Measurements from ENCODE around the gene WDR18.
"Not testable (repeated sequence)": the region's sequence is repeated elsewhere in the genome, so short reads cannot be mapped to it uniquely, and the experiment has no call there.

The WDR18 gene

GRCh38 chr19:952049-952679, 32.0 kb upstream of the WDR18 start:
- DNase-seq = no peak

DNA sequence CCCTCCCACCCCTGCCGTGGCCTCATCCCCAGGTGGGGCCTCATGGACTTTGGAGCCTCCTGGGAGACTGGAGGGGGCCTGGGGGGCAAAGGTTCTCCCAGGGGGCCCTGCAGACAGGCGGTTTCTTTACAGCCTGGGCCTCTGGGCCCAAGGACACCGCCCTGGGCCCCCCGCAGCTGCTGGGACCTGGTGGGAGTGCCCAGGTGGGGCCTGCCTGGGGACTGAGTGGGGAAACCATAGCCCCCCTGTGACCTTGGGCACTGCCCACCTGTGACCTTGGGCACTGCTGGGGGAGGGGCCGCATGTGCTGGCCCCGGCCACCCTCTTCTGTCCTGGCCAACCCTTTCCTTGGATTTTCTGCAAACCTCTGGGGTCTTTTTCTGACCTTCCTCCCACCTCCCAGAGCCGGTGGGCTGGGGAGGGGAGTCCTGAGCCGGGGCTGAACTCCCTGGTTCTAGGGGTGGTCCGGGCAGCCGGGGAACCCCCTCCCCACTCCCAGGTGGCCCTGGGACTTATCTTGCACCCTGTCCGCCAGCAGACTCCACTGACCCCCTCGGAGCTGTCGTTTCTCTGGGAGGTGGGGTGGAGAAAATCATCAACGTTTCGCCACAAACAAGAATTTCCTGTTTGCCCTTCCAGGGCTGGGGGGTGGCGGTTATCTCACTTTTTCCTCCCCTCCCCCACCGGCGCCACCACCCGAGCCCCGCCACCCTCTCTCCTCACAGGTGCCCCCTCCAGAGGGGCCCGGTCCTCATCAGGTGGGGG, 31.3 kb upstream of the WDR18 start:
- DNase-seq = no peak

DNA sequence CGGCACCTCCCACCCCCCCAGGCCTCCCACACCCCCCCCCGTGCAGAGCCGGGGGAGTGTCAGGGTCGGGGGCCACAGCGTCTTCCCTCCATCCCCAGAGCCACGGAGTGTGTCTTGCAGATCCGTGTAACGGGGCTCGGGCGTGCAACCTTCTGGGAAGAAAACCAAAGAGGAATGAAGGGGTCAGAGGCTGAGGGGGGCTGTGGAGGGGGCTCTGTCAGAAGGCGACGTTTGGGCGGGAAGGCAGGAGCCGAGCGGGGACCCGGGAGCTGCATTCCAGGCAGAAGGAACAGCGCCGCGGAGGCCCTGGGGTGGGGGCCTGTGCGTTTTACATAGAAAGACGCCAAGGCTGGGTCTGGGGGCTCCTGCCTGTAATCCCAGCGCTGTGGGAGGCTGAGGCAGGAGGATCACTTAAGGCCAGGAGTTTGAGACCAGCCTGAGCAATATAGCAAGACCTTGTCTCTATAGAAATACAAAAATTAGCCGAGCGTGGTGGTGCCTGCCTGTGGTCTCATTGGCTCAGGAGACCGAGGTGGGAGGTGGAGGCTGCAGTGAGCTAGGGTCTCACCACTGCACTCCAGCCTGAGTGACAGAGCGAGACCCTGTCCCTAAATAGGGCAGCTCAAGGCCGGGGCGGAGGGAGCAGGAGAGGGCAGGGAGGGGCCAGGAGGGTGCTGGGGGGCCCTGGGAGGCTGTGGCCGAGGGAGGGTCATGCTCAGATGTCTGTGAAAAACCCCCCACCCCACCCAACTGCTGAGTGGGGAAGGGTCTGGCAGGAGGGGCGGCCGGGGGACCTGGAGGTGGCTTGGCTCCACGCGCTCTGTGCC, 30.5 kb upstream of the WDR18 start:
- no peak for DNase-seq

DNA sequence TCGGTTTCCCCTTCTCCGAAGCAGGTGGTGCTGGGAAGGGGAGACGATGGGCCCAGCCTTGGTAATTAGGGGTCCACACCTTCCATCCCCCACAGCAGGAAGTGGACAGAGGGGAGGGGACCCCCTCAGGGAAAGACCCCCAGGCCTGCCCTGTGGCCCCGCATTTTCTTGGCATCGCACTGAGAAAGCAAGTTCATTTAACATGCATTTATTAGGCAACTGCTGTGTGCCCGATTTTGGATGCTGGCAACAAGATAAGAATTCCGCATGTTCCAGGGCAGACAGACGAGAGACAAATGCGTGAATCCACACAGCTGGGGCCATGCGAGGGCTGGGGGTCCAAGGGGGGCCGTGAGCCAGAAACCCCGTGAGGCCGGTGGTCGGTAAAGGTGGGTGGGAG, 29.9 kb upstream of the WDR18 start:
- no peak for DNase-seq

DNA sequence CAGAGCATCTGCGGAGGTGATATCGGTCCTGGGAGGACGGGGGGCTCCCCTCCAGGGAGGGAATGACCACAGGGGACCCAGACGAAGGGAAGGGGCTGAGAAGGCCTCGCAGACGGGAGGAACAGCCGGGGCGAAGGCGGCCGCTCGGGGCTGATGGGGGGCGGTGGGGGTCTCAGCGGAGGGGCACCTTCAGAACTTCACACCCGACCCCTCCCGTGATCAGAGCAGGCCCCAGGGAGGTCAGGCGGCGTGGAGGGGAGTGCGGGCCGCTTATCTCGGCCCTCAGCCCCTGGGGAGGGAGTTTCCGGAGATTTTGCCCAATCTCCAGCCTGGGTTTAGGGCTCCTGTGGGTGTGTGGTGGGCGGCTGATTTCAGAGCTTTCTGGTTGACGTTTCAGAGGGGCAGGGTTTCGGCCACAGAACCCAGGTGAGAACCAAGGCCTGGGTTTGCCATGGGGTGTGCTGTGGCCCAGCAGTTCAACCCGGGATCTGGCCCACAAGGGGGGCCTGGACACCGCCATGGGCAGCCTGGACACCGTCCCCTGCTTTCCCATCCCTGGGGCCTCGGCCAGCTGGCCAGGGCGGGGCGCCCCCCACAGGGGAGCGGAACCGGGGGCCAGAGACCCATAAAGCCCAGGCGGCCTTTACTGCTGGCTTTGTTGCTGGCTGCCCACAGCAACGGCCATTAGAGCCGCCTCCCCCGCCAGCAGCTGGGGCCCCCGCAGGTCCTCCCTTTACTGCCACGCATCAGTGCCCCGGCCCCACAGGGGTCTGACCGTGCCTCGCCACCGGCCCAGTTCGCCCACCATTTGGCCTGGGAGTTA, 29.3 kb upstream of the WDR18 start:
- DNase-seq = no peak

DNA sequence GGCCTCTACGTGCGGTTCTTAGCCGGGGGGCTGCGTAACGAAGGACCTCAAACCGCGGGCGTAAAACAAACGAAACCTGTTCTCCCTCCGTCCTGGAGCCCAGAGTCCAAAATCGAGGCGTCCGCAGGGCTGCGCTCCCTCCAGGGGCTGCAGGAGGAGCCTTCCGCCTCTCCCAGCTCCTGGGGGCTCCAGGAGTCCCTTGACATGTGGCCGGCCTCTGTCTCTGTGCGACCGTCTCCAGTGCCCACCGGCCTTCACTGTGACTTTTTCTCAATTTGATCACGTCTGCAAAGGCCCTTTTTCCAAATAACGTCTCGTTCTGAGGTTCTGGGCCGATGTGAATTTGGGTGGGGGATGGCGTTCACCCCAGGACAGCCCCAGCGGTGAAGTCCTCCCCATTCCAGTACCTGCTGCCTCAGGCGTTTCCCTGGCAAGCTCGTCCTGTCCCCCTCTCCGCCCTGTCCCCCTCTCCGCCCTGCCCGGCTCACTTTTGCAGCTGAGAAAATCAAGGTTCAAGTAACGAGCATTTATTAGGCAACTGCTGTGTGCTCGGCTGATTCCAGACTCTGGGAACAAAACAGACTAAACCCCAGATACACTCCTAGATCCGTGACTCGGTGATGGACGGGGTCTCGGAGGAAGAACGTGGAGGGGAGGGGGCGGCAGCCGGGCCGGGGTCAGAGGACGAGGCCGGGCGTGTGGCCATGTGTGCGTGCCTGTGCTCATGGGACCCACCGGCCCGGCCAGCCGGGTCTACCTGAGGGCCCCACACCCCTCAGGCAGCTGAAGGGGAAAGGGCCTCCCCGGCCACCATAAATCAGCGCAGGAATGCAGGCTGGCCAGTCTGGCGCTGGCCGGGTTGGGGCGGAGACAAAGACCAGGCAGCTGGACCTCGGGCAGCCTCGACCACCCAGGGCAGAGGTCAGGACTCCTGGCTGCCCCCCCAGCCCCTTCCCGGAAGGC, 28.1 kb upstream of the WDR18 start:
- DNase-seq = no peak

DNA sequence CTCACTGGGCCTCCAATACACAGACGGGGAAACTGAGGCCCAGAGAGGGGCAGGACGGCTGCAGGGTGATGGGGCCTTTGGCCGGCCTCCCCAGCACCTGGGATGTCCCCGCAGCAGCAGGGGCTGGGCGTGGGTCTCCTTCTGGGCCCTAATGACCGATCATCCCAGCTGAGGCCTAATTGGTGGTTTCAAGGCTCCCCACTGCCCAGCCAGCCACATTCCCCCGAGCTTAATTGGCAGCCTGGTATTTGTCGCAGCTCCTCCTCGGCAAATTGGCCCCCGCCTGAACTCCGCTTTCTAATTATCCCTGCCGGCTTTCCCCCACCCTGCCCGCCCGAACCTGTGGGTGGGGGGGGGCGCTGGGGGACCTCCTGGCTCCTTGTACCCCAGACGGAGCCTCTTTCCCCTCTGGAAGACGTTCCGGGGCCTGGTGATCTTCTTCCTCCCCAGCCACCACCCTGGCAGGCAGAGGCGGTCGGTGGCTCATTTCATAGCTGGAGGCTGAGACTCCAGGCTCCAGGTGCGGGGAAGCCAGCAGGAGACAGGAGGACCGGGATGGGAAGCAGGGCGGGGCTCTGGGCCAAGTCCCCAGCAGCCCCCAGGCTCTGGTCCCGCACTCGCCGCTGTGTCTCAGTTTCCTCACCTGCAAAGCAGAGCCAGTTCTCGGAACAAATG, 27.2 kb upstream of the WDR18 start:
- no peak for DNase-seq

GRCh38 chr19:957578-957977, 26.6 kb upstream of the WDR18 start:
- DNase-seq = not testable (repeated sequence)

GRCh38 chr19:958967-959855, 24.9 kb upstream of the WDR18 start:
- DNase-seq = peak; percentile 40

- no peak for DNase-seq
Measured at GRCh38 chr19:960020-960419, 24.1 kb upstream of the WDR18 start.

DNA sequence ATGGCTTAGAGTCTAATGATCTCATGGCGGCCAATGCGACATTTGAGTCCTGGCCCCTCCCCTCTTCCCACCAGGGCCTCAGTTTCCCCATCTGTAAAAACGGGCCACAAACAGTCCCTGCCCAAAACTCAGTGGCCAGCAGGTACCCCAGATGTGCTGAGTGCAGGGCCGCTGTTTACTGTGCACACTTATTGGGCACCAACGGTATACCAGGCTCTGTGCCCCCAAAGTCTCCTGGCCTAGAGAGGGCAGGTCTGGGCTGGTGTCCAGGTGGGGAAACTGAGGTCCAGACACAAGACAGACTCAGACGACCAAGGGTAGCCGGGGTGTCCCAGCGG, 23.6 kb upstream of the WDR18 start:
- DNase-seq = no peak

DNA sequence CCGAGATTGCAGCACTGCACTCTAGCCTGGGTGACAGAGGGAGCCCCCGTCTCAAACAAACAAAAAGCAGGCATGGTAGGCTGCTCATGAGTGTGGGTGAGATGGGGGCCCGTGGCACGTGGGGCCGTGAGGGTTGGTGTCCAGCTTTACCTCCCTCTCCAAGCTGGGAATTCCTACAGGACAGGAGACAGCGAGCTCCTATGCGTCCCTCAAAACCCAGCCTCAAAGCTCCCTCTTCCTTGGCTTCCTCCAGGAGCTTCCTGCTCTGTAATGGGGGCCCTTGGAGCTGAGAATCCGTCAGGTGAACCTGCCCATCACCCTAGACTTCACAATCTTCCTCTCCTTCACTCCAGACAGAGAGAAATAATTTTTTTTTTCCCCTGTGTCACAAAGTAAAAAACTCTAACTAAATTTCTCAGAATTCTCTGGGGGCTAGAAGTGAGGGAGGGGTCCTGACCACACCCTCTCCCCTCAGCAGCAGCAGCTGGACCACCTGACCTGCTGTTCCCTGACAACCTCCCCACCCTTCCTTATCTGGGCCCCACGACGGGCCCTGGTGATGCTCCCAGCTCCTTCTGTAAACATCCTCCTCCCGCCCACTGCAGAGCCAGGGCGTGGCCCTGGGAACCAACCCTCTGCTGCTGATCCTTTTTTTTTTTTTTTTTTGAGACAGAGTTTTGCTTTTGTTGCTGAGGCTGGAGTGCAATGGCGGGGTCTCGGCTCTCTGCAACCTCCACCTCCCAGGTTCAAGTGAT, 22.1 kb upstream of the WDR18 start:
- no peak for DNase-seq

DNA sequence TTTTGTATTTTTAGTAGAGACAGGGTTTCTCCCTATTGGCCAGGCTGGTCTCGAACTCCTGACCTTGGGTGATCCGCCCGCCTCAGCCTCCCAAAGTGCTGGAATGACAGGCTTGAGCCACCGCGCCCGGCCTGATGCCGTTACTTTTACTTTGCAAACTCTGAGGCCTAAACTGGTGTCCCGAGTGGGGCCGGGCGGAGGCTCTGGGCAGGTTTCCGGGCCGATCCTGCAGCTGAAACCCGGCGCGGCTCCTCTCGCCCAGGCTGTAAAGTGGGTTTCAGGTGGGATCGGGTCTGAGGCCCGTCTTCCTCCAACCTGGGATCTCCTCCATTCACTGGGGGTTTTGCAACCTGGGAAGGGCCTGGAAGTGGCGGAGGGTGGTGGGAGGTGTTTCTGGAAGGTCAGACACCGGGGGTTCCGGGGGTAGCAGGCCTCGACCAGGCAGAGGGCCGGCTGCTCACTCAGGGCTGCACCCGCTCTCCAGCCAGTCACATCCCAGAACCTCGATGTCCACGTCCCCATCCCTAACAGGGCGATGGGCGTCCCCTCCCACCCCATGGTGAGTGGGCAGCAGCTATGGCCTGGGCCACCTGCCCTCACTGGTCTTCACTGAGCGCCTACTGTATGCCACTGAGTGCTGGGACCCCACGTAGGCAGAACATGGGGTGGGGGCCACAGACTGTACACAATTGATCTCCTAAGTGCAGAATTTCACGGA, 21.3 kb upstream of the WDR18 start:
- no peak for DNase-seq

DNA sequence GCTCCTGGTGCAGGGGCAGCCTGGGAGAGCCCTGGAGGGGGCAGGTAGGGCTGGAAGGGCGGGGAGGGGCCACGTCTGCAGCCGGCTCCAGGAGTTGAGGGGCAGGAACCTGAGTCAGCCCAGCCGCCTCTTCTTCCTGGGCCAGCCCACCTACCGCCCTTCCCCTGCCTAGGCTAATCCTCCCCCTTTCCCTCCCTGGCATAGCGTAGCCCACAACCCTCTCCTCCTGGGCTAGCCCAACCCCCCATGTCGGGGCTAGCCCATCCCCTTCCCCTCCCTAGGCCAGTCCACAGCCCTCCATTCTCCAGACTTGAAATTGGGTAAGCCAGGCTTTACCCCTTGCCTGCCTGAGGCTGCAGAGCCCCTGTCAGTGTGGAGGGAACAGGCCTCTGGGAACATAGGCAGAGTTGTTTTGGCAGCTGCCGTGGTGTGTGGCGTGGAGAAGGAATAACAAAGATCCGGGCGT, 20.6 kb upstream of the WDR18 start:
- DNase-seq = no peak

DNA sequence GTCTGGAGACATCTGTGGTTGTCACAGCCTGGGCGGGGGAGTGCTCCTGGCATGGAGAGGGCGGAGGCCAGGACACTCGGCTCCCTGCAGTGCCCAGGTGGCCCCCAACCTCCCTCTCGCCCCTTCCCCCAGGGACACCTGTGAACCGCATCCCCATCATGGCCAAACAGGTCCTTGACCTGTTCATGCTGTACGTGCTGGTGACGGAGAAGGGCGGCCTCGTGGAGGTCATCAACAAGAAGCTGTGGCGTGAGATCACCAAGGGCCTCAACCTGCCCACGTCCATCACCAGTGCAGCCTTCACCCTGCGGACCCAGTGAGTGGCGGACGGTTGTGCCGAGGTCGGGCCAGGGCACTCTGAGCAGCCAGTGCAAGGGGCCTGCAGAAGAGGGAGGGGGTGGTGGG, 20.0 kb upstream of the WDR18 start:
- DNase-seq = no peak

DNA sequence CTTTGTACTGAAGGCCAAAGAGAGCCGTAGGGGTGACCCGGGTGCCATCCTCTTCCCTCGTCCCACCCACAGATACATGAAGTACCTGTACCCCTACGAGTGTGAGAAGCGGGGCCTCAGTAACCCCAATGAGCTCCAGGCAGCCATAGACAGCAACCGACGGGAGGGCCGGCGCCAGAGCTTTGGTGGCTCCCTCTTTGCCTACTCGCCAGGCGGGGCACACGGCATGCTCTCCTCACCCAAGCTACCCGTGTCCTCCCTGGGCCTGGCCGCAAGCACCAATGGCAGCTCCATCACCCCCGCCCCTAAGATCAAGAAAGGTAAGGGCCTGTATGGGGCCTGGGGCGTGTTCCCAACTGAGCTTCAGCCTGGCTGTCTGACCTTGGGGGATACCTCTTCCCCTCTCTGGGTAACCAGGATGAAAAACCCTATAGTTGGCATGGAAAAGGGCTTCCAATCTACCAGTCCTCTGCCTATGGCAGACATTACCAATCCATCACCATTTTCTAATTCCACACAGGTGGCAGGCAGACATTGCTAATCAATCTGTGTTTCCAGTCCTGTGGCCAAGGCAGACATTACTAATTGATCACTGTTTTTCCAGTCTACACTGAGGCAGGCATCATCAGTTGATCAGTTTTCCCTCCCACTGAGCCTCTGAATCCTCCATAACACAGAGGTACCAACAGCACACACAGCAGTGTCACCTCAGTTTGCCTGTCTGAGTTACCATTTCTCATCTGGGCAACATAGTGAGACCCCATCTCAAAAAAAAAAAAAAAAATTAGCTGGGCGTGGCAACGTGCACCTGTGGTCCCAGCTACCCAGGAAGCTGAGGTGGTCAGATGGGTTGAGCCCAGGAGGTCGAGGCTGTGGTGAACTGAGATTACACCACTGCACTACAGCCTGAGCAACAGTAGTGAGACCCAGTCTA, 19.1 kb upstream of the WDR18 start:
- no peak for DNase-seq

GRCh38 chr19:966485-967088, 17.6 kb upstream of the WDR18 start:
- no peak for DNase-seq
